HepG2 (cell line): ENCODE data around the gene RIPOR3. TPM values are rescaled to one million over a fixed set of nuclear protein-coding genes. Genes with fewer than 3 reads are reported as not detected.
A peak's percentile ranks its signal among the peaks of the same experiment; 100 is the strongest.

ENCODE experiments used
- DBP ChIP-seq: sonication (generic); formaldehyde crosslinking; IDR thresholded peaks from 2 replicates; pipeline ENCODE4 v1.4.0; 2020; ENCODE audit warnings: missing genetic modification reagents; ENCODE audit errors: not compliant biosample characterization
- ERF ChIP-seq: IDR thresholded peaks from 2 replicates; pipeline ENCODE4 v1.6.1; 2018; ENCODE audit warnings: missing biosample characterization, missing genetic modification reagents
- FOXP1 ChIP-seq, 2 experiments: fragments of 450-650 bp in 1 of 2; IDR thresholded peaks; 2 replicates each; pipeline ENCODE4 v1.6.1; 2017 to 2018; ENCODE audit warnings: antibody characterized with exemption in 1 of 2
- GPN1 ChIP-seq: sonication (generic); formaldehyde crosslinking; IDR thresholded peaks from 2 replicates; pipeline ENCODE4 v1.5.1; 2020; ENCODE audit warnings: missing genetic modification reagents, borderline replicate concordance
- HMGA1 ChIP-seq: sonication (generic); formaldehyde crosslinking; conservative IDR thresholded peaks from 2 replicates; pipeline ENCODE4 v1.4.0; 2020; ENCODE audit warnings: missing genetic modification reagents
- KLF6 ChIP-seq: IDR thresholded peaks from 2 replicates; pipeline ENCODE4 v1.8.0; 2016; ENCODE audit warnings: missing biosample characterization, missing genetic modification reagents
- MZF1 ChIP-seq: sonication (generic); formaldehyde crosslinking; IDR thresholded peaks from 2 replicates; pipeline ENCODE4 v1.8.1; 2023; ENCODE audit warnings: mild to moderate bottlenecking, missing genetic modification reagents, borderline replicate concordance
- NFIB ChIP-seq: sonication (generic); formaldehyde crosslinking; IDR thresholded peaks from 2 replicates; pipeline ENCODE4 v1.9.0; 2021; ENCODE audit warnings: missing genetic modification reagents, mild to moderate bottlenecking, borderline replicate concordance
- NR0B2 ChIP-seq: sonication (generic); formaldehyde crosslinking; IDR thresholded peaks from 2 replicates; pipeline ENCODE4 v1.4.0; 2020; ENCODE audit warnings: mild to moderate bottlenecking, missing genetic modification reagents
- RFXAP ChIP-seq: sonication (generic); formaldehyde crosslinking; IDR thresholded peaks from 2 replicates; pipeline ENCODE4 v1.4.0; 2020; ENCODE audit warnings: missing genetic modification reagents, borderline replicate concordance
- ZNF263 ChIP-seq: sonication (generic); formaldehyde crosslinking; IDR thresholded peaks from 2 replicates; pipeline ENCODE4 v1.4.0; 2020; ENCODE audit warnings: missing genetic modification reagents
- ZNF556 ChIP-seq: sonication (generic); formaldehyde crosslinking; IDR thresholded peaks from 2 replicates; pipeline ENCODE4 v1.4.0; 2020; ENCODE audit warnings: mild to moderate bottlenecking, missing genetic modification reagents, borderline replicate concordance
- ZNF572 ChIP-seq: sonication (generic); formaldehyde crosslinking; IDR thresholded peaks from 2 replicates; pipeline ENCODE4 v1.5.1; 2020; ENCODE audit warnings: mild to moderate bottlenecking, missing genetic modification reagents
- ZNF770 ChIP-seq: sonication (generic); formaldehyde crosslinking; IDR thresholded peaks from 2 replicates; pipeline ENCODE4 v1.5.0; 2020; ENCODE audit warnings: mild to moderate bottlenecking, missing genetic modification reagents
- ZNF773 ChIP-seq: sonication (generic); formaldehyde crosslinking; IDR thresholded peaks from 2 replicates; pipeline ENCODE4 v1.4.0; 2020; ENCODE audit warnings: missing genetic modification reagents, borderline replicate concordance
- ZNF891 ChIP-seq: sonication (generic); formaldehyde crosslinking; IDR thresholded peaks from 2 replicates; pipeline ENCODE4 v1.5.0; 2020; ENCODE audit warnings: mild to moderate bottlenecking, missing genetic modification reagents
- ZSCAN21 ChIP-seq: sonication (generic); formaldehyde crosslinking; IDR thresholded peaks from 2 replicates; pipeline ENCODE4 v1.8.0; 2022; ENCODE audit warnings: mild to moderate bottlenecking, missing genetic modification reagents, moderate library complexity, borderline replicate concordance
- polyA plus RNA-seq, 8 experiments: library from polyadenylated mRNA; depleted of rRNA in 3 of 8; stranded (reverse) in 7 of 8; unstranded in 1 of 8; fragments of >200 nt; fragmentation: Illumina TruSeq in 4 of 8; extraction: Trizol in 4 of 8; gene quantifications; 2 replicates each; pipeline versions ENCODE4 v1.2.1 to v1.2.3, GENCODE V29; 2011 to 2016; ENCODE audit warnings: low read depth in 4 of 8, missing spikeins in 1 of 8, mixed read lengths in 1 of 8; ENCODE audit not compliant: insufficient read depth in 1 of 8
- total RNA-seq, 5 experiments: library from RNA; depleted of rRNA; stranded (reverse); fragments of >200 nt; fragmentation: Illumina TruSeq; extraction: Trizol; gene quantifications; 2 replicates each; pipeline ENCODE4 v1.2.3, GENCODE V29; 2016; ENCODE audit warnings: low read depth in 1 of 5
- TF ChIP-seq, protein P1 (sequence below): sonication (generic); formaldehyde crosslinking; IDR thresholded peaks from 2 replicates; pipeline ENCODE4 v1.5.0; 2020; ENCODE audit warnings: mild to moderate bottlenecking, missing genetic modification reagents, borderline replicate concordance
- TF ChIP-seq, protein P2 (sequence below): sonication (generic); formaldehyde crosslinking; IDR thresholded peaks from 2 replicates; pipeline ENCODE4 v1.8.1; 2022; ENCODE audit warnings: low read depth, mild to moderate bottlenecking, missing genetic modification reagents
- TF ChIP-seq, protein P3 (sequence below): IDR thresholded peaks from 2 replicates; pipeline ENCODE4 v1.6.1; 2016
- TF ChIP-seq, protein P4 (sequence below): sonication (generic); formaldehyde crosslinking; IDR thresholded peaks from 2 replicates; pipeline ENCODE4 v1.4.0; 2020; ENCODE audit warnings: missing genetic modification reagents

The RIPOR3 gene
- total and polyA plus RNA-seq, 2 of the 13 experiments (the other 11 are each of a cell fraction or from before 2014, with no cell fraction given): 0.18 TPM; not detected in 1

DNA sequence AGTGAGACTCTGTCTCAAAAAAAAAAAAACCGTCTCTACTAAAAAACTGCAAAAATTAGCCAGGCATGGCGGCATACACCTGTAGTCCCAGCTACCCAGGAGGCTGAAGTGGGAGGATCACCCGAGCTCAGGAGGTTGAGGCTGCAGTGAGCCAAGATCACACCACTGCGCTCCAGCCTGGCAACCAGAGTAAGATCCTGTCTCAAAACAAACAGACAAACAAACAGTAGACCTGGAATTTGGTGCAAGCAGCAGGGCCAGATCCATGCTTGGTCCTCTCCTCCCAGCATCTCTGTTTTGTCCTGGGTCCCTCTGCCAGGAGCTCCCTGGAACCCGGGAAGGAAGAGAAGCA lies 11.6 kb downstream of the RIPOR3 start (continued):
- TF ChIP-seq ZNF770 (CRISPR knock-in tag) (peak; percentile 99), ZNF556 (0 out of 2 replicates have a peak, but pooled peaks have one; percentile 3), NR0B2 (CRISPR knock-in tag) (no peak; the same call in 1 of the 2 replicates), RFXAP (CRISPR knock-in tag) (0 out of 2 replicates have a peak, but pooled peaks have one; percentile 38), KLF6 (CRISPR knock-in tag) (no peak), ZNF891 (CRISPR knock-in tag) (no peak), DBP (CRISPR knock-in tag) (no peak), ZNF572 (CRISPR knock-in tag) (0 out of 2 replicates have a peak, but pooled peaks have one; percentile 26), FOXP1 (IDR thresholded peaks at IDR 0.05) (no peak), FOXP1 (CRISPR knock-in tag; IDR thresholded peaks at IDR 0.05) (peak; percentile 56; the same call in 1 of the 2 replicates), ZNF773 (CRISPR knock-in tag) (0 out of 2 replicates have a peak, but pooled peaks have one; percentile 48), HMGA1 (no peak), GPN1 (CRISPR knock-in tag) (no peak), MZF1 (no peak), NFIB (CRISPR knock-in tag) (no peak), ZNF263 (peak; percentile 36; the same call in 1 of the 2 replicates), ZSCAN21 (CRISPR knock-in tag) (0 out of 2 replicates have a peak, but pooled peaks have one; percentile 60), ERF (CRISPR knock-in tag) (no peak)
- TF ChIP-seq, protein P1, sequence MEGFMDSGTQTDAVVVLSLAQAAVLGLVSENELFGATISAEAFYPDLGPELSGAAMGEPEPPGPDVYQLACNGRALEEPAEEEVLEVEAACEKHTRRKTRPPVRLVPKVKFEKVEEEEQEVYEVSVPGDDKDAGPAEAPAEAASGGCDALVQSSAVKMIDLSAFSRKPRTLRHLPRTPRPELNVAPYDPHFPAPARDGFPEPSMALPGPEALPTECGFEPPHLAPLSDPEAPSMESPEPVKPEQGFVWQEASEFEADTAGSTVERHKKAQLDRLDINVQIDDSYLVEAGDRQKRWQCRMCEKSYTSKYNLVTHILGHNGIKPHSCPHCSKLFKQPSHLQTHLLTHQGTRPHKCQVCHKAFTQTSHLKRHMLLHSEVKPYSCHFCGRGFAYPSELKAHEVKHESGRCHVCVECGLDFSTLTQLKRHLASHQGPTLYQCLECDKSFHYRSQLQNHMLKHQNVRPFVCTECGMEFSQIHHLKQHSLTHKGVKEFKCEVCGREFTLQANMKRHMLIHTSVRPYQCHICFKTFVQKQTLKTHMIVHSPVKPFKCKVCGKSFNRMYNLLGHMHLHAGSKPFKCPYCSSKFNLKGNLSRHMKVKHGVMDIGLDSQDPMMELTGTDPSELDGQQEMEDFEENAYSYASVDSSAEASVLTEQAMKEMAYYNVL (CRISPR knock-in tag): no peak
- TF ChIP-seq, protein P2, sequence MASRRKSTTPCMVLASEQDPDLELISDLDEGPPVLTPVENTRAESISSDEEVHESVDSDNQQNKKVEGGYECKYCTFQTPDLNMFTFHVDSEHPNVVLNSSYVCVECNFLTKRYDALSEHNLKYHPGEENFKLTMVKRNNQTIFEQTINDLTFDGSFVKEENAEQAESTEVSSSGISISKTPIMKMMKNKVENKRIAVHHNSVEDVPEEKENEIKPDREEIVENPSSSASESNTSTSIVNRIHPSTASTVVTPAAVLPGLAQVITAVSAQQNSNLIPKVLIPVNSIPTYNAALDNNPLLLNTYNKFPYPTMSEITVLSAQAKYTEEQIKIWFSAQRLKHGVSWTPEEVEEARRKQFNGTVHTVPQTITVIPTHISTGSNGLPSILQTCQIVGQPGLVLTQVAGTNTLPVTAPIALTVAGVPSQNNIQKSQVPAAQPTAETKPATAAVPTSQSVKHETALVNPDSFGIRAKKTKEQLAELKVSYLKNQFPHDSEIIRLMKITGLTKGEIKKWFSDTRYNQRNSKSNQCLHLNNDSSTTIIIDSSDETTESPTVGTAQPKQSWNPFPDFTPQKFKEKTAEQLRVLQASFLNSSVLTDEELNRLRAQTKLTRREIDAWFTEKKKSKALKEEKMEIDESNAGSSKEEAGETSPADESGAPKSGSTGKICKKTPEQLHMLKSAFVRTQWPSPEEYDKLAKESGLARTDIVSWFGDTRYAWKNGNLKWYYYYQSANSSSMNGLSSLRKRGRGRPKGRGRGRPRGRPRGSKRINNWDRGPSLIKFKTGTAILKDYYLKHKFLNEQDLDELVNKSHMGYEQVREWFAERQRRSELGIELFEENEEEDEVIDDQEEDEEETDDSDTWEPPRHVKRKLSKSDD (CRISPR knock-in tag): no peak
- TF ChIP-seq, protein P3, sequence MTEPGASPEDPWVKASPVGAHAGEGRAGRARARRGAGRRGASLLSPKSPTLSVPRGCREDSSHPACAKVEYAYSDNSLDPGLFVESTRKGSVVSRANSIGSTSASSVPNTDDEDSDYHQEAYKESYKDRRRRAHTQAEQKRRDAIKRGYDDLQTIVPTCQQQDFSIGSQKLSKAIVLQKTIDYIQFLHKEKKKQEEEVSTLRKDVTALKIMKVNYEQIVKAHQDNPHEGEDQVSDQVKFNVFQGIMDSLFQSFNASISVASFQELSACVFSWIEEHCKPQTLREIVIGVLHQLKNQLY (CRISPR knock-in tag): no peak
- TF ChIP-seq, protein P4, sequence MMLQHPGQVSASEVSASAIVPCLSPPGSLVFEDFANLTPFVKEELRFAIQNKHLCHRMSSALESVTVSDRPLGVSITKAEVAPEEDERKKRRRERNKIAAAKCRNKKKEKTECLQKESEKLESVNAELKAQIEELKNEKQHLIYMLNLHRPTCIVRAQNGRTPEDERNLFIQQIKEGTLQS (CRISPR knock-in tag): no peak
